Measurements from ENCODE around the gene GNA14. TPM values are rescaled to one million over a fixed set of nuclear protein-coding genes. Genes with fewer than 3 reads are reported as not detected.
"Not testable (repeated sequence)": the region's sequence is repeated elsewhere in the genome, so short reads cannot be mapped to it uniquely, and the experiment has no call there.

The GNA14 gene
- polyA plus RNA-seq, 1 experiment, result 0.22 TPM

DNA sequence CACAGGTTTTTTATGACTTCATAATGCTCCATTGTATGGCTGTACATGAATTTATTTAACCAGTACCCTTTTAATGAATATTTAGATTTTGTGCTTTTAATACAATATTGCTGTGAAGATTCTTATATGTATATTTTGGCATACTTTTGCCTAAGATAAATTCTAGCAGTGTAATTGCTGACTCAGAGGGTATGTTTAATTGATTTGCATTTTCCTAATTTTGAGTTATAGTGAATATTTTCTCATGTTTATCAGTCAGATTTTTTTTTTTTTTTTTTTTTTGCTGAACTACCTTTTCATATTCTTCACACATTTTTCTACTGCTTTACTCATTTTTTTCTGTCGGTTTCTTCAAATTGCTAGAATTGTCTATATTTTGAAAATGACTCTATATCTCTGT is 248.2 kb downstream of the GNA14 start:
- CTCF ChIA-PET, result no interaction called here
- TF ChIP-seq, protein P1, sequence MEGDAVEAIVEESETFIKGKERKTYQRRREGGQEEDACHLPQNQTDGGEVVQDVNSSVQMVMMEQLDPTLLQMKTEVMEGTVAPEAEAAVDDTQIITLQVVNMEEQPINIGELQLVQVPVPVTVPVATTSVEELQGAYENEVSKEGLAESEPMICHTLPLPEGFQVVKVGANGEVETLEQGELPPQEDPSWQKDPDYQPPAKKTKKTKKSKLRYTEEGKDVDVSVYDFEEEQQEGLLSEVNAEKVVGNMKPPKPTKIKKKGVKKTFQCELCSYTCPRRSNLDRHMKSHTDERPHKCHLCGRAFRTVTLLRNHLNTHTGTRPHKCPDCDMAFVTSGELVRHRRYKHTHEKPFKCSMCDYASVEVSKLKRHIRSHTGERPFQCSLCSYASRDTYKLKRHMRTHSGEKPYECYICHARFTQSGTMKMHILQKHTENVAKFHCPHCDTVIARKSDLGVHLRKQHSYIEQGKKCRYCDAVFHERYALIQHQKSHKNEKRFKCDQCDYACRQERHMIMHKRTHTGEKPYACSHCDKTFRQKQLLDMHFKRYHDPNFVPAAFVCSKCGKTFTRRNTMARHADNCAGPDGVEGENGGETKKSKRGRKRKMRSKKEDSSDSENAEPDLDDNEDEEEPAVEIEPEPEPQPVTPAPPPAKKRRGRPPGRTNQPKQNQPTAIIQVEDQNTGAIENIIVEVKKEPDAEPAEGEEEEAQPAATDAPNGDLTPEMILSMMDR (IDR thresholded peaks at IDR 0.05; ENCODE audit: insufficient read depth, low read depth, low read length), result no peak
- H3K36me3 ChIP-seq (ENCODE audit: control insufficient read depth, insufficient read depth, low read length), result no peaks in the 10 kb centered on the region
- POLR2A ChIA-PET, result no interaction called here
- H3K4me3 ChIP-seq (ENCODE audit: low read depth, low read length), result no peak overlapping the region
- DNase-seq (ENCODE audit: low read depth), result no peak
- H3K27me3 ChIP-seq (ENCODE audit: control insufficient read depth, insufficient read depth, low read length), result no peaks in the 10 kb centered on the region

DNA sequence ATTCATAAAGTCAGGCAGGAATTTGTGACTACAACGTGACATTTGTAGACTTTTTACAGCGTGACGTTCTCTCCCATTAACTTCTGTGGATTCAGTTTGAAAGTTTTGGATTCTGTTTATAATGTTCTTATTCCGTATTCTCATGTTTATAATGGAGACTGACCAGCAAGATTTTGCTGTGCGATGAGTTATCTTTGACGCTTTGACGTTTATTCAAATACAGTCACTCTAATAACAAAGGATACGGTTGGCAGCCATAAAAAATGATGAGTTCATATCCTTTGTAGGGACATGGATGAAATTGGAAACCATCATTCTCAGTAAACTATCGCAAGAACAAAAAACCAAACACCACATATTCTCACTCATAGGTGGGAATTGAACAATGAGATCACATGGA is 249.5 kb downstream of the GNA14 start:
- POLR2A ChIA-PET, CTCF ChIA-PET: not testable (repeated sequence)

DNA sequence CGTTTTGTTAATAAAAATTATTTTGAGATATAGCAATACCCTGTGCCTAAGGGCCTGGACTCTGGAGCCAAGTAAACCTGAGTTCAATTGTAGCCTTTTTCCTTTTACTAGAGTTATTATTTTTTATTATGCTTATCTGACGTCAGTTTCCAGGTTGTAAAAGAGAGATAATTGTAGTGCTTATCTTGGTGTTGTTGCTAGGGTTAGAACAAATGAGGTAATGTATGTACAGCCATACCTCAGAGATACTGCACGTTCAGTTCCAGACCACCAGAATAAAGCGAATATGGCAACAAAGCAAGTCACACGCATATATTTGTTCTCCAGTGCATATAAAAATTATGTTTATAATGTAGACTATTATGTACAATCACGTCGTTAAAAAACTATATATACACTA is 255.8 kb downstream of the GNA14 start:
- H3K4me3 ChIP-seq (ENCODE audit: low read depth, low read length), result no peak overlapping the region
- TF ChIP-seq, protein P1 (IDR thresholded peaks at IDR 0.05; ENCODE audit: insufficient read depth, low read depth, low read length), result no peak
- no peaks in the 10 kb centered on the region for H3K27me3 ChIP-seq (ENCODE audit: control insufficient read depth, insufficient read depth, low read length)
- ChIA-PET CTCF (no interaction called here), POLR2A (no interaction called here)
- no peaks in the 10 kb centered on the region for H3K36me3 ChIP-seq (ENCODE audit: control insufficient read depth, insufficient read depth, low read length)
- DNase-seq (ENCODE audit: low read depth), result no peak

More for the DNA sequence above, 249.5 kb downstream of the GNA14 start:
- H3K36me3 ChIP-seq (ENCODE audit: control insufficient read depth, insufficient read depth, low read length); H3K27me3 ChIP-seq (ENCODE audit: control insufficient read depth, insufficient read depth, low read length); DNase-seq (ENCODE audit: low read depth); H3K4me3 ChIP-seq (ENCODE audit: low read depth, low read length): not testable (repeated sequence)

DNA sequence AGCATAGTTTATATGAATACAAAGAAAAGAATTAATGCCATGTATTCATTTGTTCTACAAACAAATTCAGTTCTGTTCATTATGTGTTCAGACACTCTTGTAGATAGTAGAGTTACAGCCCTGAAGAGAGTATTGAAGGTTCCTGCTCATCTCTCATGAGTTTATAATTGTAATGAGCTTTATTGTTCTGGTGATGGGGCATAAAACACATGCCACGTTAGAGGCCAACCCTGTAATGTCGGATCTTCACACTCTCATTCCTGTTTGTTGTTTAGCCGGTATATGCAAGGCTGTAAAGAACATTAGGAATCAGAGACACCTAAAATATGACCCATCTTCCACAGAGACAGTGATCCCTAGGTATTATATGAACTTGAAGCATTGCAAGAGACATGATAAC is 256.3 kb downstream of the GNA14 start:
- CTCF ChIA-PET, result no interaction called here

DNA sequence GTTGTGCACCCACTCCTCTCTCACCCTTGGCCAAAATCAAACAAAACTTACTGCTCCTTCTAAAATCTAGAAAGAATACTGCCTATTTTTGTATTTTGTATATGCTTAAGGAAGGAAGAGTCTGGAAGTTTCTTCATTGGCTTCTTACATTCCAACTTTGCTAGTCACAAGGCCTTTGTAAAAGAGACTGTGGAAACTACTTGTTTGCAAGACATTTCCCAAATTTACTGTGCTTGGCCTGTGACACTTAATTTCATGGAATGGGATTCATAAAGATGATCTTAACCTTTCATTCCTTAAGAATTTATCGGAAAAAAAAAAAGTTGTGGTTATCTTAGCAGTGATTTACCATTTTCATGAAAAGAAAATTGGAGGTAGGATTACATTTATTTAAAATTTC is 261.9 kb downstream of the GNA14 start:
- ChIA-PET POLR2A (no interaction called here), CTCF (no interaction called here)
- TF ChIP-seq, protein P1 (IDR thresholded peaks at IDR 0.05; ENCODE audit: insufficient read depth, low read depth, low read length), result no peak
- DNase-seq (ENCODE audit: low read depth), result peak; percentile 51
- H3K36me3 ChIP-seq (ENCODE audit: control insufficient read depth, insufficient read depth, low read length), result no peaks in the 10 kb centered on the region; the same call in 1 of the 2 replicates
- H3K4me3 ChIP-seq (ENCODE audit: low read depth, low read length), result no peak overlapping the region
- no peaks in the 10 kb centered on the region for H3K27me3 ChIP-seq (ENCODE audit: control insufficient read depth, insufficient read depth, low read length)

More for the DNA sequence above, 256.3 kb downstream of the GNA14 start:
- POLR2A ChIA-PET, result no interaction called here
- no peaks in the 10 kb centered on the region for H3K27me3 ChIP-seq (ENCODE audit: control insufficient read depth, insufficient read depth, low read length)
- DNase-seq (ENCODE audit: low read depth), result no peak
- H3K4me3 ChIP-seq (ENCODE audit: low read depth, low read length), result no peak overlapping the region
- no peaks in the 10 kb centered on the region for H3K36me3 ChIP-seq (ENCODE audit: control insufficient read depth, insufficient read depth, low read length)
- TF ChIP-seq, protein P1 (IDR thresholded peaks at IDR 0.05; ENCODE audit: insufficient read depth, low read depth, low read length), result no peak

DNA sequence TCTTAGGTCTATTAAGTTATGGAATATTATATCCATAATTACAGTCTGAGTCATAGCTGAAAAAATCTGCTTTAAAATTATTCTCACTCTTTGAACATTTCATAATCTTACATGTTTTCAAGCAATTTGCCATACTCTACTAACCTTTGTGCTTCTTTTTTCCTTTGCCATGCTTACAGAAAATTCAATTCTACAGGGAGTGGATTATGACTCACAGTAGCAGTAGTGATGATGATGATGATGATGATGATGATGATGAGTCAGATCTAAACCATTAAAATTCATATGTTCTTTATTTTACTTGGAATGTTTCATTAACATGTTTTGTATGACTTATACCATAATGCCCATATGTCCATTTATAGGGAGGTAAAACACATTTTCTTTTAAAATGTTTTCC is 263.7 kb downstream of the GNA14 start:
- POLR2A ChIA-PET, result no interaction called here
- TF ChIP-seq, protein P1 (IDR thresholded peaks at IDR 0.05; ENCODE audit: insufficient read depth, low read depth, low read length), result no peak
- Histone ChIP-seq H3K4me3 (ENCODE audit: low read depth, low read length) (no peak overlapping the region), H3K27me3 (ENCODE audit: control insufficient read depth, insufficient read depth, low read length) (no peaks in the 10 kb centered on the region), H3K36me3 (ENCODE audit: control insufficient read depth, insufficient read depth, low read length) (no peaks in the 10 kb centered on the region; the same call in 1 of the 2 replicates)
- DNase-seq (ENCODE audit: low read depth), result no peak
- CTCF ChIA-PET, result no interaction called here
